Neural progenitor cell (in vitro differentiated cells): ENCODE data around the gene EIF2A. TPM values are rescaled to one million over a fixed set of nuclear protein-coding genes. Genes with fewer than 3 reads are reported as not detected.

Experiments
- DNase-seq: peaks from one replicate; pipeline ENCODE4 v3.0.0-alpha.2; 2016; ENCODE audit warnings: low spot score
- H2AFZ ChIP-seq: fragments of 200-600 bp; sonication (generic); replicated peaks from 2 replicates; pipeline ENCODE4 v1.6.1; 2016; ENCODE audit warnings: antibody characterized with exemption
- H3F3A ChIP-seq: fragments of 200-600 bp; sonication (generic); 2 replicates; pipeline ENCODE4 v1.6.1; 2016; ENCODE audit warnings: antibody characterized with exemption, low read depth
- H3K27ac ChIP-seq: fragments of 200-600 bp; sonication (generic); 2 replicates; pipeline ENCODE4 v1.5.1; 2016; ENCODE audit warnings: mild to moderate bottlenecking
- H3K27me3 ChIP-seq: fragments of 200-600 bp; sonication (generic); 2 replicates; pipeline ENCODE4 v1.6.1; 2016; ENCODE audit warnings: mild to moderate bottlenecking, moderate library complexity
- H3K36me3 ChIP-seq: fragments of 200-600 bp; sonication (generic); 2 replicates; pipeline ENCODE4 v1.5.1; 2016
- H3K4me1 ChIP-seq: fragments of 200-600 bp; sonication (generic); 2 replicates; pipeline ENCODE4 v1.6.1; 2016; ENCODE audit warnings: mixed run types
- H3K4me2 ChIP-seq: fragments of 200-600 bp; sonication (generic); 2 replicates; pipeline ENCODE4 v1.6.1; 2016
- H3K4me3 ChIP-seq: fragments of 200-600 bp; sonication (generic); 2 replicates; pipeline ENCODE4 v1.5.1; 2016
- H3K79me2 ChIP-seq: fragments of 200-600 bp; sonication (generic); 2 replicates; pipeline ENCODE4 v1.6.1; 2016; ENCODE audit warnings: low read depth
- H3K9ac ChIP-seq: fragments of 200-600 bp; sonication (generic); 2 replicates; pipeline ENCODE4 v1.6.1; 2016
- H3K9me3 ChIP-seq: fragments of 200-600 bp; sonication (generic); 2 replicates; pipeline ENCODE4 v1.5.1; 2016; ENCODE audit warnings: low read depth
- H4K20me1 ChIP-seq: fragments of 200-600 bp; sonication (generic); 2 replicates; pipeline ENCODE4 v1.6.1; 2016; ENCODE audit warnings: low read depth
- H3K27ac Mint-ChIP-seq: 3 replicates; pipeline ENCODE4 v1.8.0; 2021; ENCODE audit warnings: mixed read lengths
- H3K27me3 Mint-ChIP-seq: 2 replicates; pipeline ENCODE4 v1.8.0; 2022; ENCODE audit warnings: low read depth, mild to moderate bottlenecking, inconsistent platforms, moderate library complexity, mixed read lengths; ENCODE audit not compliant: insufficient read depth
- H3K36me3 Mint-ChIP-seq: 3 replicates; pipeline ENCODE4 v1.8.0; 2021; ENCODE audit warnings: mixed read lengths
- H3K4me1 Mint-ChIP-seq: 3 replicates; pipeline ENCODE4 v1.8.0; 2021; ENCODE audit warnings: mixed read lengths
- H3K4me3 Mint-ChIP-seq: 3 replicates; pipeline ENCODE4 v1.8.0; 2021; ENCODE audit warnings: mild to moderate bottlenecking, moderate library complexity, mixed read lengths
- H3K9me3 Mint-ChIP-seq: 3 replicates; pipeline ENCODE4 v1.8.0; 2020; ENCODE audit warnings: mixed read lengths
- CTCF ChIP-seq: fragments of 200-600 bp; sonication (generic); IDR thresholded peaks from 2 replicates; pipeline ENCODE4 v1.5.1; 2017; ENCODE audit warnings: antibody characterized with exemption, mild to moderate bottlenecking
- EZH2 ChIP-seq: fragments of 200-600 bp; sonication (generic); IDR thresholded peaks from 2 replicates; pipeline ENCODE4 v1.6.1; 2017; ENCODE audit warnings: antibody characterized with exemption, mild to moderate bottlenecking, moderate library complexity
- EZH2phosphoT487 ChIP-seq: fragments of 200-600 bp; sonication (generic); IDR thresholded peaks from 2 replicates; pipeline ENCODE4 v1.6.1; 2017; ENCODE audit warnings: antibody characterized with exemption
- total RNA-seq: library from RNA; depleted of rRNA; stranded (reverse); fragments of >200 nt; gene quantifications from 2 replicates; pipeline ENCODE4 v1.2.3, GENCODE V29; 2015; ENCODE audit warnings: low replicate concordance

The EIF2A gene
- total RNA-seq, 1 donor from 2014 or later: 135 TPM

GRCh38 chr3:150527464-150528255, 18.9 kb upstream of the EIF2A start:
- Histone ChIP-seq H3K27me3 (no peaks in the 10 kb centered on the region), H3K36me3 (no peaks in the 10 kb centered on the region), H3K27ac (no peak overlapping the region), H3K9ac (no peak overlapping the region), H3K4me2 (no peak overlapping the region), H3K4me3 (no peak overlapping the region), H3K79me2 (no peaks in the 10 kb centered on the region), H3K4me1 (no peaks in the 10 kb centered on the region), H2AFZ (no peak overlapping the region), H3K9me3 (no peaks in the 10 kb centered on the region), H3F3A (no peaks in the 10 kb centered on the region), H4K20me1 (no peaks in the 10 kb centered on the region)
- H3K9me3 Mint-ChIP-seq: no peaks in the 10 kb centered on the region
- no peak overlapping the region for H3K4me3 Mint-ChIP-seq
- TF ChIP-seq EZH2phosphoT487 (no peak), EZH2 (no peak)
- no peak for DNase-seq
- no peak overlapping the region for H3K27ac Mint-ChIP-seq
- H3K36me3 Mint-ChIP-seq: no peaks in the 10 kb centered on the region
- peaks cover 1% of the 10 kb centered on the region for H3K27me3 Mint-ChIP-seq
- H3K4me1 Mint-ChIP-seq: peaks cover 2% of the 10 kb centered on the region

GRCh38 chr3:150528354-150528797, 18.2 kb upstream of the EIF2A start:
- Histone ChIP-seq H3K4me1 (no peaks in the 10 kb centered on the region), H3K27me3 (no peaks in the 10 kb centered on the region), H3F3A (no peaks in the 10 kb centered on the region), H3K36me3 (no peaks in the 10 kb centered on the region), H3K9ac (no peak overlapping the region), H3K27ac (no peak overlapping the region), H4K20me1 (no peaks in the 10 kb centered on the region), H3K79me2 (no peaks in the 10 kb centered on the region), H2AFZ (no peak overlapping the region), H3K9me3 (no peaks in the 10 kb centered on the region), H3K4me2 (no peak overlapping the region), H3K4me3 (no peak overlapping the region)
- Mint-ChIP-seq H3K36me3 (no peaks in the 10 kb centered on the region), H3K27me3 (peaks cover 2% of the 10 kb centered on the region), H3K4me3 (no peak overlapping the region), H3K9me3 (no peaks in the 10 kb centered on the region), H3K27ac (no peak overlapping the region), H3K4me1 (peaks cover 2% of the 10 kb centered on the region)
- DNase-seq: no peak
- peak; percentile 46 for TF ChIP-seq CTCF
- no peak for TF ChIP-seq EZH2phosphoT487
- TF ChIP-seq EZH2: no peak

GRCh38 chr3:150531775-150532174, 14.8 kb upstream of the EIF2A start:
- Mint-ChIP-seq H3K27ac (no peak overlapping the region), H3K4me1 (peaks cover 2% of the 10 kb centered on the region), H3K4me3 (no peak overlapping the region), H3K27me3 (peaks cover 2% of the 10 kb centered on the region), H3K9me3 (no peaks in the 10 kb centered on the region), H3K36me3 (no peaks in the 10 kb centered on the region)
- H4K20me1 ChIP-seq: no peaks in the 10 kb centered on the region
- no peak overlapping the region for H3K27ac ChIP-seq
- no peak overlapping the region for H3K9ac ChIP-seq
- H3K36me3 ChIP-seq: no peaks in the 10 kb centered on the region
- H3K79me2 ChIP-seq: no peaks in the 10 kb centered on the region
- H3K4me2 ChIP-seq: no peak overlapping the region
- no peak for TF ChIP-seq EZH2phosphoT487
- no peak for TF ChIP-seq CTCF
- TF ChIP-seq EZH2: no peak
- no peaks in the 10 kb centered on the region for H3K27me3 ChIP-seq
- H3K9me3 ChIP-seq: no peaks in the 10 kb centered on the region
- no peak overlapping the region for H2AFZ ChIP-seq
- no peaks in the 10 kb centered on the region for H3K4me1 ChIP-seq
- H3F3A ChIP-seq: no peaks in the 10 kb centered on the region
- no peak for DNase-seq
- no peak overlapping the region for H3K4me3 ChIP-seq

GRCh38 chr3:150535204-150535603, 11.4 kb upstream of the EIF2A start:
- Histone ChIP-seq H3K9me3 (no peaks in the 10 kb centered on the region), H3K4me1 (no peaks in the 10 kb centered on the region), H2AFZ (no peak overlapping the region), H3F3A (no peaks in the 10 kb centered on the region), H4K20me1 (no peaks in the 10 kb centered on the region), H3K27ac (no peak overlapping the region), H3K4me2 (no peak overlapping the region), H3K4me3 (no peak overlapping the region), H3K36me3 (no peaks in the 10 kb centered on the region), H3K27me3 (no peaks in the 10 kb centered on the region), H3K79me2 (no peaks in the 10 kb centered on the region), H3K9ac (no peak overlapping the region)
- Mint-ChIP-seq H3K9me3 (no peaks in the 10 kb centered on the region), H3K27me3 (peaks cover 2% of the 10 kb centered on the region), H3K4me3 (no peak overlapping the region), H3K4me1 (no peaks in the 10 kb centered on the region), H3K27ac (no peak overlapping the region), H3K36me3 (no peaks in the 10 kb centered on the region)
- no peak for DNase-seq
- TF ChIP-seq CTCF (no peak), EZH2 (no peak), EZH2phosphoT487 (no peak)
